Dermis microvascular lymphatic vessel endothelial cell (primary cell): ENCODE data around the gene GJC3. TPM values are rescaled to one million over a fixed set of nuclear protein-coding genes. Genes with fewer than 3 reads are reported as not detected.

Experiments
- total RNA-seq: library from RNA; depleted of rRNA; stranded (reverse); fragments of >200 nt; gene quantifications from 2 replicates; pipeline ENCODE4 v1.2.1, GENCODE V29; 2014

The GJC3 gene
- total RNA-seq, 1 donor from 2014 or later, result 0.26 TPM

Other genes with a start within 250 kb of the GJC3 start
- gene CYP3A5, start 249.6 kb downstream of the GJC3 start, total RNA-seq, result not detected in 2 replicates
- not detected in 2 replicates for gene CYP3A7, start 194.4 kb downstream of the GJC3 start, total RNA-seq
- gene CYP3A4, start 145.4 kb downstream of the GJC3 start, total RNA-seq, result not detected in 2 replicates
- gene CYP3A43, start 101.6 kb downstream of the GJC3 start, total RNA-seq, result not detected in 2 replicates
- gene OR2AE1, start 52.6 kb downstream of the GJC3 start, total RNA-seq, result 0.13 TPM in 1 of 2 replicates, not detected in the other
- 14.6 and 19.3 TPM in 2 replicates for gene TRIM4, start 10.1 kb downstream of the GJC3 start, total RNA-seq
- not detected in 2 replicates for gene AZGP1, start 46.4 kb upstream of the GJC3 start, total RNA-seq
- gene ZKSCAN1, start 86.0 kb upstream of the GJC3 start, total RNA-seq, result 21.7 and 30.7 TPM in 2 replicates
- gene ZSCAN21, start 120.2 kb upstream of the GJC3 start, total RNA-seq, result 5.4 and 6.2 TPM in 2 replicates
- 22.5 and 30.1 TPM in 2 replicates for gene ZNF3, start 152.1 kb upstream of the GJC3 start, total RNA-seq
- 66.1 and 79.3 TPM in 2 replicates for gene COPS6, start 159.3 kb upstream of the GJC3 start, total RNA-seq
- gene MCM7, start 171.8 kb upstream of the GJC3 start, total RNA-seq, result 54.0 and 106 TPM in 2 replicates
- gene AP4M1, start 172.0 kb upstream of the GJC3 start, total RNA-seq, result 12.3 and 16.8 TPM in 2 replicates
- gene TAF6, start 189.7 kb upstream of the GJC3 start, total RNA-seq, result 21.6 and 25.8 TPM in 2 replicates
- 24.4 and 26.2 TPM in 2 replicates for gene CNPY4, start 190.0 kb upstream of the GJC3 start, total RNA-seq
- gene MBLAC1, start 197.3 kb upstream of the GJC3 start, total RNA-seq, result 2.1 and 2.2 TPM in 2 replicates
- gene LAMTOR4, start 219.3 kb upstream of the GJC3 start, total RNA-seq, result 84.2 and 112 TPM in 2 replicates
- 4.4 and 5.8 TPM in 2 replicates for gene TRAPPC14, start 229.1 kb upstream of the GJC3 start, total RNA-seq
- gene GAL3ST4, start 239.0 kb upstream of the GJC3 start, total RNA-seq, result 0.13 TPM in 2 replicates
- 1.9 and 2.8 TPM in 2 replicates for gene GPC2, start 247.8 kb upstream of the GJC3 start, total RNA-seq
- 0.13 and 0.38 TPM in 2 replicates for gene STAG3, start 248.3 kb upstream of the GJC3 start, total RNA-seq